BE2C (cell line): ENCODE results near the gene GP1BB.

Experiments used
- DNase-seq: peaks from one replicate; pipeline ENCODE4 v3.0.0-alpha.2; 2020
- H3K27me3 ChIP-seq: fragments of 250-450 bp; sonication (Bioruptor Pico); 2 replicates; pipeline ENCODE4 v1.5.1; 2020; ENCODE audit warnings: mild to moderate bottlenecking
- H3K36me3 ChIP-seq: fragments of 250-450 bp; sonication (Bioruptor Pico); 2 replicates; pipeline ENCODE4 v1.5.1; 2020; ENCODE audit warnings: mild to moderate bottlenecking
- H3K4me1 ChIP-seq: fragments of 250-450 bp; sonication (Bioruptor Pico); 2 replicates; pipeline ENCODE4 v1.5.1; 2020
- H3K4me3 ChIP-seq: 2 replicates; pipeline ENCODE4 v1.5.1; 2011; ENCODE audit warnings: low read depth, low read length
- H3K9me3 ChIP-seq: fragments of 250-450 bp; sonication (Bioruptor Pico); 2 replicates; pipeline ENCODE4 v1.5.1; 2020
- TF ChIP-seq, protein P1 (sequence below): IDR thresholded peaks from 2 replicates; pipeline ENCODE4 v1.5.1; 2012; ENCODE audit warnings: mild to moderate bottlenecking, low read depth, low read length

GP1BB gene

DNA sequence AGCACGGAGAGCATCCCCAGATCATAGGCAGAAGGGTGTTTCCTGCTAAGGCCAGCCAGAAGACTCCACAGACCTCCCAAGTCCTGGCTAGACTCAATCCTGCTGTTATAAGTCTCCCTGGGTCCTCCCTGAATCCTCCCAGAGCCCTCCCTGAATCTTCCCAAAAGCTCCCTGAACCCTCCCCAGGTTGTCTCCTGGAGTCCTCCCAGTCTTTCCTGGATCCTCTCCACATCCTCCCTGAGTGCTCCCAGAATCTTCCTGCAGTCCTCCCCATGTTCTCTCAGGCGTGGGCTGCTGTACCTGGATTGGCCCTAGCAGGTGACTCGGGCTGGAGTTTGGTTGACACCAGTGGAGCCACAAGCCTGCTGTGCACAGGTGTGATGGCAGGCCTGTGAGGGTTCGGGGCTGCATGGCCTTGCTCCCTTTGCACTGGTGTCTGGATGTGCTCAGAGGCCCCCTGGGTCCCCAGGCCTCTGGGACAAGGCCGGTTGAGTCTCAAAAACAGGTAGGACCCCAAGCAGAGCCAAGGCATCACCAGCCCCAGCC lies 11.6 kb downstream of the GP1BB start:
- TF ChIP-seq, protein P1, sequence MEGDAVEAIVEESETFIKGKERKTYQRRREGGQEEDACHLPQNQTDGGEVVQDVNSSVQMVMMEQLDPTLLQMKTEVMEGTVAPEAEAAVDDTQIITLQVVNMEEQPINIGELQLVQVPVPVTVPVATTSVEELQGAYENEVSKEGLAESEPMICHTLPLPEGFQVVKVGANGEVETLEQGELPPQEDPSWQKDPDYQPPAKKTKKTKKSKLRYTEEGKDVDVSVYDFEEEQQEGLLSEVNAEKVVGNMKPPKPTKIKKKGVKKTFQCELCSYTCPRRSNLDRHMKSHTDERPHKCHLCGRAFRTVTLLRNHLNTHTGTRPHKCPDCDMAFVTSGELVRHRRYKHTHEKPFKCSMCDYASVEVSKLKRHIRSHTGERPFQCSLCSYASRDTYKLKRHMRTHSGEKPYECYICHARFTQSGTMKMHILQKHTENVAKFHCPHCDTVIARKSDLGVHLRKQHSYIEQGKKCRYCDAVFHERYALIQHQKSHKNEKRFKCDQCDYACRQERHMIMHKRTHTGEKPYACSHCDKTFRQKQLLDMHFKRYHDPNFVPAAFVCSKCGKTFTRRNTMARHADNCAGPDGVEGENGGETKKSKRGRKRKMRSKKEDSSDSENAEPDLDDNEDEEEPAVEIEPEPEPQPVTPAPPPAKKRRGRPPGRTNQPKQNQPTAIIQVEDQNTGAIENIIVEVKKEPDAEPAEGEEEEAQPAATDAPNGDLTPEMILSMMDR = no peak
- no peaks in the 10 kb centered on the region for H3K27me3 ChIP-seq

DNA sequence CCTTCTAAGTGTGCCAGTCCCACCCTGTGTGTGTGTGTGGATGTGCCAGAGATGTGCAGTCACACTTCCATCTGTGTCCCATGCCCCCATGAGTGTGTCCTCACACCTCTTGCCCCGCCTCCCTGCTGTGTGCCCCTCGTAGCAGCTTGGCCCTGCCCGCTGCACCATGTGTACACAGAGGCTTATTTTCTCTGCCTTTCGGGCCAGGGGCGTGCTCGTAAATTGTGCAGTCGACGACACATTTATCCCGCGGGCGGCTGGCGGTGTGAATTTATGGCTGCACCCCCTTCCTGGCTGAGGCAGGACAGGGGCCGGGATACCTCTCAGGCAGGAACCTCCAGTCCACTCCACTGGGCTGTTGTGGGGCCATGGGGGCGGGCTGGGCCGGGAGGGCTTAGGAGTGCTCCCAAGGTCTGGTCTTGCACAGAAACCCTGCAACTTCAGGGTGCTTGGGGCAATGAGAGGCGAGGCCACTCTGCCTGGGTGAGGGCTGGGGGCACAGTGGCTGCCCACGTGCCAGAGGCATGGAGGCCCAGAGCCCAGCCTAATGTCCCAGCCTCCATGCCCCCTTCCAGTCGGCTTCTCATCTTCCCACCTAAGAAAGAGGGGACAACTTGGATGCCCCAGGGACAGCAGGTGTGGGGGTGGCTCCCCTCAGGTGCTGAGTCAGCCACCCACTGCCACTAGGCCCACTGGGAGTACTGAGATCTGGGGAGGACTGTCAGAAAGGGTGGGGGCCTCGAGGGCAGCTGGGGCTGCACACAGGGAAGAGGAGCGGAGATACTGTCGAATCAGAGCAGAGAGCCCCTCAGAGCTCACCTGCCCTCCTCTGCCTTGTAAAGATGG lies 12.5 kb downstream of the GP1BB start:
- TF ChIP-seq, protein P1 = no peak
- H3K4me1 ChIP-seq = no peaks in the 10 kb centered on the region; the same call in 1 of the 2 replicates
- H3K9me3 ChIP-seq = no peaks in the 10 kb centered on the region
- no peaks in the 10 kb centered on the region for H3K36me3 ChIP-seq
- no peak for DNase-seq
- H3K4me3 ChIP-seq = no peak overlapping the region
- no peaks in the 10 kb centered on the region for H3K27me3 ChIP-seq

More for the DNA sequence above, 11.6 kb downstream of the GP1BB start:
- Histone ChIP-seq H3K4me1 (no peaks in the 10 kb centered on the region; the same call in 1 of the 2 replicates), H3K36me3 (no peaks in the 10 kb centered on the region), H3K9me3 (no peaks in the 10 kb centered on the region), H3K4me3 (no peak overlapping the region)
- no peak for DNase-seq

DNA sequence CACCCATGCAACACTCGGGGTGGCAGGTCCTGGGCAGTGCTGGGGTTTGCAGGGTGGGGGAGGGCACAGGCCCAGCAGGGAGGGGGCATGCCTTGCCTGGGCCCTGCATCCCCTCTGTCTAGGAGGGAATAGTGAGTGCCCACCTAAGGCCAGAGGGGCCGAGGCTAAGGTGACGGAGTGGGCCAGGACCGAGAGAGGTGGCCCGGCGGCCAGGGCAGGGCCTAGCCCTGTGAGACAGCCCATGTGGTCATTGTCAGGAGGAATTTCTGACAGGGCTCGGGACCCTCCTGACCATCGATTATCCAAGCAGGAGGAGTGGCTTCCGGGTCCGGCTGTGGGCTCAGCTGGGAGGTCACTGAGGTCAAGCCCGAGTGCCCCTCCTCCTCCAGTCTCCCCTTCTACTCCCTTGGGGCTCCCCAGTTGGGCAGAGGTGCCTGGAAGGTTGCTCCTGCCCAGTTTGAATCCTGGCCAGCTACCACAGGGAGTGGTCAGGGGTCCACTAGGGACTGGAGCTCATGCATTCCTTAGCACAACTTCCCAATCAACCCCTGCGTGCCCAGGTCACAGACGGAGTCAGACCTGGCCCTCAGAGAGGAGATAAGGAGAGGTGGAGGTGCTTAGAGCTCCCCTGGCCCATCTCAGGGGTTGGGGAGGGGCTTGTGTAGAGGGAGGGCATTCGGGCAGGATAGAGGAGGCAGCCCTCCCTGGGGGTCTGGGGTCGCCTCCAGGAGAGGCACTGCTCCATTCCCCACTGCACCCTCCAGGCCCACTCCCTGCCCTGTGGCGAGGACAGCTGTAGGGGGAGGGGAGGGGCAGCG lies 14.7 kb downstream of the GP1BB start:
- Histone ChIP-seq H3K4me3 (no peak overlapping the region), H3K4me1 (no peaks in the 10 kb centered on the region; the same call in 1 of the 2 replicates), H3K9me3 (no peaks in the 10 kb centered on the region), H3K36me3 (no peaks in the 10 kb centered on the region), H3K27me3 (no peaks in the 10 kb centered on the region)
- DNase-seq = no peak
- TF ChIP-seq, protein P1 = no peak

DNA sequence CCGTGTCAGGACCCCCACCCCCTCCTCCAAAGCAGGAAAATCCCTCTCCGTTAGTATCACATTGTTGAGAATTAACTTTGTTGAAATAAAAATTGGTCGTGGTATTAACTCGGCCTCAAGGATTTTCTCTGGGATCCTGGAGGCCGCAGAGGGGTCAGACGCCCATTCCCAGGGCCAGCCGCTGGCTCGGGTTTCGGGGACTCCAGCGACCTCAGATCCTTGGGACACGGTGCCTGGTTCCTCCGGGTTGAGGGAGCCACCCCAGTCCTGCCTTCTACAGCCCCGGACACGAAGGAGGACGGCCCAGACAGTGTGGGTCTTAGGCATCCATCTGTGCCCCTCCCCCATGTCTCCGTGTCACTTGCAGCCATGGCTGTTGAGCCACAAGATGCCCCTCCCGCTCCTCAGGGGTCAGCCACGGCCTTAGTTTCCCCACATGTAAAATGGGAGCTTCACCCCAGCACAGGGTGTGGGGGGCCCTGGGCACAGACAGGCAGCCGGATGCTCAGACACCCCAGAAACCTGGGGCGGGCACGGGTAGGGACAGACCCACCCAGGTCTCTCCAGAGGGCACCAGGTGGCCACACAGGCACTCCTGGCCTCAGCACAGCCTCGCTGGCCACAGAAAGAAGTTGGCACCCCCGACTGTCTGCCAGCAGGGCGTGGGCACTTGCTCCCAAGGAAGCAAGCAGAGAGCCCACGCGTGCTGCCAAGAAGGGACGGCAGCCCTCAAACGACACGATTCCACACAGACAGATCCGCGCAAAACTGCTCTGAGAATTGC lies 15.5 kb downstream of the GP1BB start:
- Histone ChIP-seq H3K9me3 (no peaks in the 10 kb centered on the region), H3K4me1 (no peaks in the 10 kb centered on the region; the same call in 1 of the 2 replicates), H3K4me3 (no peak overlapping the region), H3K36me3 (no peaks in the 10 kb centered on the region), H3K27me3 (no peaks in the 10 kb centered on the region)
- TF ChIP-seq, protein P1 = no peak
- no peak for DNase-seq

DNA sequence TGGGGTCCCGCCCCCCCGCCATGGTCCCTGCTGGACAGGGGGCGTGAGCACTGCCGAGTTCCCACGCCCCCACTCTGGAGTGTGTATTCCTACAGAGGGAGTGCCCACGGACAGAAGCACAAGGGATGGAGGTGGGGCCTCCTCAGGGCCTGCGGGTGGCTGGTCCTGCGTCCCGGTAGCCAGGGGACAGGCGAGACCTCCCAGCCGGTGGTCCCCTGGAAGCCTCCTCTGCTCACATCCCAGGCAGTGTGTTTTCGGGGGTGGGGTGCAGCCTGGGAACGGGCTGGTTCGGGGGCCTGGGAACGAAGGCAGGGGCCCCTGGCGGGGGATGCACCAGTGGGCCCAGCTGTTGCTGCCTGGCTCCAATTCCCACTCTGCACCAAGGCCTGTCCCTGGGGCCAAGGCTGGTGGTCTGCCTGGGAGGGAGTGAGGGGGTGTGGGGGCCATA lies 16.1 kb downstream of the GP1BB start:
- TF ChIP-seq, protein P1 = no peak
- no peaks in the 10 kb centered on the region for H3K36me3 ChIP-seq
- no peaks in the 10 kb centered on the region for H3K27me3 ChIP-seq
- H3K4me3 ChIP-seq = no peak overlapping the region
- H3K9me3 ChIP-seq = no peaks in the 10 kb centered on the region
- no peak for DNase-seq
- H3K4me1 ChIP-seq = no peaks in the 10 kb centered on the region; the same call in 1 of the 2 replicates
